Activated T-cell treated with anti-CD3 and anti-CD28 coated beads, Interleukin-2, amount 50 U/mL, for 24 hours (primary cell): ENCODE measurements around the gene PKN3.

ENCODE experiments used
- DNase-seq: peaks from one replicate; pipeline ENCODE4 v3.0.0-alpha.2; 2020
- H3K27ac Mint-ChIP-seq: 2 replicates; pipeline ENCODE4 v1.8.0; 2020; ENCODE audit warnings: mild to moderate bottlenecking, mixed read lengths
- H3K27me3 Mint-ChIP-seq: 2 replicates; pipeline ENCODE4 v1.8.0; 2020; ENCODE audit warnings: mixed read lengths
- H3K36me3 Mint-ChIP-seq: 2 replicates; pipeline ENCODE4 v1.8.0; 2020; ENCODE audit warnings: low read depth, mixed read lengths
- H3K4me1 Mint-ChIP-seq: 2 replicates; pipeline ENCODE4 v1.8.0; 2020; ENCODE audit warnings: low read depth, mixed read lengths
- H3K4me3 Mint-ChIP-seq: 2 replicates; pipeline ENCODE4 v1.8.0; 2020; ENCODE audit warnings: mild to moderate bottlenecking, moderate library complexity, mixed read lengths
- H3K9me3 Mint-ChIP-seq: 2 replicates; pipeline ENCODE4 v1.8.0; 2020; ENCODE audit warnings: mixed read lengths

Gene PKN3

DNA sequence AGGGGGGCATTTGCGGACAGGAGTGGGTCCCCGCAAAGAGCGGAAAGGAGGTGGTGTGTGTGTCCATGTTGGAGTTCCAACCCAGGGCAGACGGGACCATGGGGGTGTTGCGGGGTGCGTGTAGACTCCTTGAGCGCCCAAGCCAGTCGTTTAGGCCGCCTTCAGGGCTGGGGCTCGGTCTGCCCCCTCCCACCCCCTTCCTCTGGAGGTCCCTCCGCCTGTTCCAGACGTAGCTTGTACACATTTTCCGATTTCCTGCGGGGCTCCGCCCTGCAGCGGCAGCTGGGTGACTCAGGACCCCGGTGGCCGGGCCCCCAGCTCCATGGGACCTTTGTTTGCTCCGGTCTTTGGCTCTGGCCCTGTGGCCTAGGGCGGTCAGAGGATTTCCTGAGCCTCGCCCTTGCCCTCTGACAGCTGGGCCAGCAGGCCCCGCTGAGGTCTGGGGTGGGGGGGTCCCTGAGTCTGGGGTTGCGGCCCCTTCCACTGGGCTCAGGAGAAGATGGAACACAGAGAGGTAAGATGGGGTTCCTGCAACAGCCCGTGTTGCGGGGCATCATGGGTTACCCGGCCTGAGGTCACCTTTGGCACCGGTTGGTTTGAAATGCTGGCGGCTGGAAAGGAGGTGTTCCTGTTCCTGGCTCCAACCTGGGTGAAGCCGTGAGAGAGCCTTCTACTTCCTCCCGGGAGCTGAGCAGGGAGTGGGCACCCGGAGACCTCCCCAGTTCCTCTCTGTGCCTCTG, 1.5 kb downstream of the PKN3 start:
- H3K4me3 Mint-ChIP-seq = peak overlapping the region; percentile 76
- DNase-seq = no peak

DNA sequence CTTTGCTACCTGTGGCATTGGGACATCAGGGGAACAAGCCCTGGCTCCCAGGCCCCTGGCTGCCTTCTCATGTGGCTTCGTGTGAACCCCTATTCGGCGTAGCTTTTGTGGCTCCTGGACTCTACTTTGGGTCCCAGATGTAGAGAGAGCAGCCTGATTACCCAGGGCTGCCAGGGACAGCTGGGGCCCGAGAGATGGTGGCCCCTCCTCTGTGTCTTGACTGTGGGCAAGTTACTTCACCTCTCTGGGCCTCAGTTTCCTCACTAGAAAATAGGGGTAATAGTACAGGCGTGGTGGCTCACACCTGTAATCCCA, 2.0 kb downstream of the PKN3 start:
- Mint-ChIP-seq H3K4me3 (no peak overlapping the region), H3K9me3 (no peaks in the 10 kb centered on the region), H3K27me3 (no peaks in the 10 kb centered on the region), H3K4me1 (peaks cover 16% of the 10 kb centered on the region), H3K36me3 (no peaks in the 10 kb centered on the region), H3K27ac (no peak overlapping the region)
- DNase-seq = no peak

More for the DNA sequence above, 1.5 kb downstream of the PKN3 start:
- H3K36me3 Mint-ChIP-seq = no peaks in the 10 kb centered on the region
- H3K4me1 Mint-ChIP-seq = peaks cover 16% of the 10 kb centered on the region
- H3K9me3 Mint-ChIP-seq = no peaks in the 10 kb centered on the region
- peak overlapping the region; percentile 64 for H3K27ac Mint-ChIP-seq
- no peaks in the 10 kb centered on the region for H3K27me3 Mint-ChIP-seq

DNA sequence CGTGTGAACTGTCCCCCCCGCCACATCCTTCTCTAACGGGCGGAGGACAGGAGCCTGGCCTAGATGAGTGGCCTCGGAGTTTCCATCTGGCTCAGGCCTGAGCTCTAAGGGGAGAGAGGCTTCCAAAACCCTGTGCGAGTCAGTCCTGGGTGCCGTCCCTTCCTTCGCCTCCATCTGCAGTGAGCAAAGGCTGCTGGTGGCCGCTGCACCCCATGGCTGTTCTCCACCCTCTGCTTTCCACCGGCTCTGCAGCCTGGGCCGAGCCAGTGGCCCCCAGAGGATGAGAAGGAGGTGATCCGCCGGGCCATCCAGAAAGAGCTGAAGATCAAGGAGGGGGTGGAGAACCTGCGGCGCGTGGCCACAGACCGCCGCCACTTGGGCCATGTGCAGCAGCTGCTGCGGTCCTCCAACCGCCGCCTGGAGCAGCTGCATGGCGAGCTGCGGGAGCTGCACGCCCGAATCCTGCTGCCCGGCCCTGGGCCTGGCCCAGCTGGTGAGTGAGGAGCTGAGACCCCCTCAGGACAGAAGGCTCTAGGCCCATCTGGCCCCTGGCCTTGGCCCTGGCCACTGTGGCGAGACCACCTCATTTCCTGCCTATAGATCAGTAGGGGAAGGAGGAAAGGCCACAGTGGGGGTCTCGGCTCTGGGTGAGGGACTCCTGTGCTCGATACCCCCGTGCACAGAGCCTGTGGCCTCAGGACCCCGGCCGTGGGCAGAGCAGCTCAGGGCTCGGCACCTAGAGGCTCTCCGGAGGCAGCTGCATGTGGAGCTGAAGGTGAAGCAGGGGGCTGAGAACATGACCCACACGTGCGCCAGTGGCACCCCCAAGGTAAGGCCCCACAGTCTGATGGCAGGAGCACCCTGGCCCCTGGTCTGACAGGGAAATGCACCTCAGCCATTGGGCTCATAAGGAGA, 3.0 kb downstream of the PKN3 start:
- no peak for DNase-seq
- Mint-ChIP-seq H3K36me3 (no peaks in the 10 kb centered on the region), H3K4me1 (peaks cover 16% of the 10 kb centered on the region), H3K27me3 (no peaks in the 10 kb centered on the region), H3K4me3 (no peak overlapping the region), H3K9me3 (no peaks in the 10 kb centered on the region), H3K27ac (no peak overlapping the region)

DNA sequence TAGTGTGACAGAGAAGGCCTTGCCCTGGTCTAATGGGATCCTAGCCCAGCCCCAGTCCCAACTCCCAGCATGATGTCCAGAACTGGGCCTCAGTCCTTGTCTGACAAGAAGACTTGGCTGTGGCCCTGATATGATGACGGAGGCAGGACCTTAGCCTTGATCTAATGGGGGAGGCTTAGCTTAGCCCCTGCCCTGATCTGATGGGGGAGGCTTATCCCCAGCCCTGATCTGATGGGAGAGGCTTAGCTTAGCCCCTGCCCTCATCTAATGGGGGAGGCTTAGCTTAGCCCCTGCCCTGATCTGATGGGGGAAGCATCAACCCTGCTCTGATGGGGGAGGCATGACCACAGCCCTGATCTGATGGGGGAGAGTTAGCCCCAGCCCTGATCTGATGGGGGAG, 3.7 kb downstream of the PKN3 start:
- Mint-ChIP-seq H3K4me3 (no peak overlapping the region), H3K9me3 (no peaks in the 10 kb centered on the region)

DNA sequence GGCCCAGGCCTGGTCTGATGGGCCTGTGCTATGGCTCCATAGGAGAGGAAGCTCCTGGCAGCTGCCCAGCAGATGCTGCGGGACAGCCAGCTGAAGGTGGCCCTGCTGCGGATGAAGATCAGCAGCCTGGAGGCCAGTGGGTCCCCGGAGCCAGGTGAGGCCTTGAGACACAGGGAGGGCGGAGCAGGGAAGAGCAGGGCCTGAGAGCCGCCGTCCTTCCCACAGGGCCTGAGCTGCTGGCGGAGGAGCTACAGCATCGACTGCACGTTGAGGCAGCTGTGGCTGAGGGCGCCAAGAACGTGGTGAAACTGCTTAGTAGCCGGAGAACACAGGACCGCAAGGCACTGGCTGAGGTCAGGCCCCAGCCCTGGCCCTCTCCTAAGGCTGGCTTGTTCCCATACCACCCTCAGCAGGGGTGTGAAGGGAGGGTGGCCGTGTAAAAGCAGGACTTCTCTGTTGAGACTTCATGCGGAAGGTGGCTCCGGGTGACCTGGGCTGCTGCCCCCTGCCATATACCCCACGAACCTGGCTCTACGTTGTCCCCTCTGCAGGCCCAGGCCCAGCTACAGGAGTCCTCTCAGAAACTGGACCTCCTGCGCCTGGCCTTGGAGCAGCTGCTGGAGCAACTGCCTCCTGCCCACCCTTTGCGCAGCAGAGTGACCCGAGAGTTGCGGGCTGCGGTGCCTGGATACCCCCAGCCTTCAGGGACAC, 4.5 kb downstream of the PKN3 start:
- no peaks in the 10 kb centered on the region for H3K36me3 Mint-ChIP-seq
- H3K27me3 Mint-ChIP-seq = no peaks in the 10 kb centered on the region
- peaks cover 9% of the 10 kb centered on the region for H3K4me1 Mint-ChIP-seq
- no peaks in the 10 kb centered on the region for H3K9me3 Mint-ChIP-seq
- DNase-seq = no peak
- H3K27ac Mint-ChIP-seq = no peak overlapping the region
- H3K4me3 Mint-ChIP-seq = no peak overlapping the region

More for the DNA sequence above, 3.7 kb downstream of the PKN3 start:
- no peak for DNase-seq
- H3K27me3 Mint-ChIP-seq = no peaks in the 10 kb centered on the region
- H3K36me3 Mint-ChIP-seq = no peaks in the 10 kb centered on the region
- H3K27ac Mint-ChIP-seq = no peak overlapping the region
- peaks cover 16% of the 10 kb centered on the region for H3K4me1 Mint-ChIP-seq

DNA sequence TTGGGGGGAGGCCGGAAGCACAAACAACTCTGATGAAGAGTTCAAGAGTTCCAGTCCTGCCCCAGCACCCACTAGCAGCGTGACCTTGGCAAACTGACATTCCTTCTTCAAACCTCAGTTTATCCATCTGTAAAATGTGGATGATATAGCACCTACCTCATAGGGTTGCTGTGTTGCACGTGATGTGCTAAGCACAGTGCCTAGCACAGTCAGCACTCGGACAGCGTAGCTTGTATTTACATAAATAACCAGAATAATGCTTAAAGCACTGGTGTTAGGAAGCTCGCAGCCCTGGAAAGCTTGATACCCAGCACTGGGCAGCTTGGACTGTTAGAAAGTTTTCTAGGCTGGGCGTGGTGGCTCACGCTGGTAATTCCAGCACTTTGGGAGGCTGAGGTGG, 5.1 kb downstream of the PKN3 start:
- Mint-ChIP-seq H3K27me3 (no peaks in the 10 kb centered on the region), H3K4me1 (peaks cover 6% of the 10 kb centered on the region), H3K9me3 (no peaks in the 10 kb centered on the region), H3K36me3 (no peaks in the 10 kb centered on the region), H3K4me3 (no peak overlapping the region), H3K27ac (no peak overlapping the region)
- no peak for DNase-seq

DNA sequence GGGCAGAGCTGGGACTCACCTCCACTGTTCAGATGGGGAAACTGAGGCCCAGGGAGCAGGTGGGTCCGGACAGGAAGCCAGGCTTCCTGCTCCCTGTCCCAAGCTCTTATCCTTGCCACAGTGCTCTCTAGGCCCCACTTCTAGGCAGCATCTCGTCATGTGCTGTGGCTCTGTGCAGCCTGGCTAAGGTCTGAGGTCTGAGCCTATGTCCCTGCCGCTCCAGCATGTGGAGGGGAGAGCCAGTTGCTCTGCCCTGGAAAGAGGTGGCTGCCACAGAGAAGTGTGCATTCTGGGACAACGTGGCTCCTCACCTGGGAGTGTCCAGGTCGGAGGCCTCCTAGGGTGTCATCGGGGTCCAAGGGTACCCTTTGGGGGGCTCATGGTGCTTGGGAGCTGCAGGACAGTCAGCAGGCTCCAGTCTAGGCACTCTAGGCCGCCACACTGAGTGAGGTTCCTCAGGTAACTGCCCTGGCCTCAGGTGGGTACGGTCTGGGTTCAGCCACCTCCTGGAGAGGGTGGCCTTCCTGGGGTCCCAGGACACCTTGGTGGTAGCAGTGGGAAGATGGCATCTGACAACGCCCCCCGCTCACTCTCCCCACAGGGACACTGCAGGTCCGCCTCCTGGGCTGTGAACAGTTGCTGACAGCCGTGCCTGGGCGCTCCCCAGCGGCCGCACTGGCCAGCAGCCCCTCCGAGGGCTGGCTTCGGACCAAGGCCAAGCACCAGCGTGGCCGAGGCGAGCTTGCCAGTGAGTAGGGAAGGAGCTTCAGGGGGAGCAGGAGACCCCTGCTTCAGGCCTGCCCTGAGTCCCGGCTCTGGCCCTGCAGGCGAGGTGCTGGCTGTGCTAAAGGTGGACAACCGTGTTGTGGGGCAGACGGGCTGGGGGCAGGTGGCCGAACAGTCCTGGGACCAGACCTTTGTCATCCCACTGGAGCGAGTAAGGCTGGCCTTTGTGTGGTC, 10.4 kb downstream of the PKN3 start:
- Mint-ChIP-seq H3K36me3 (peaks cover 2% of the 10 kb centered on the region), H3K4me1 (no peaks in the 10 kb centered on the region), H3K9me3 (no peaks in the 10 kb centered on the region), H3K27me3 (no peaks in the 10 kb centered on the region), H3K27ac (no peak overlapping the region), H3K4me3 (no peak overlapping the region)
- DNase-seq = no peak

DNA sequence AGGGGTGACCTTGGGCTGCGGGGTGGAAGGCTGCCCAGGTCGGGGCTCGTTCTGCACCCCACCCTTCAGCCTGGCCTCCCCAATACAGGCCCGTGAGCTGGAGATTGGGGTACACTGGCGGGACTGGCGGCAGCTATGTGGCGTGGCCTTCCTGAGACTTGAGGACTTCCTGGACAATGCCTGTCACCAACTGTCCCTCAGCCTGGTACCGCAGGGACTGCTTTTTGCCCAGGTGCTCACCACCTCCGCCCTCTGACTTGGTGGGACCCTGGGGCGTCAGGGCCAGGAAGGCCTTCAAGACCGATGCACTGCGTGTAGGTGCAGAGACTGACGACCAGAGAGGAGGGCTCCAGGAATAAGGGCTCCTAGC, 11.1 kb downstream of the PKN3 start:
- Mint-ChIP-seq H3K4me3 (no peak overlapping the region), H3K27ac (no peak overlapping the region), H3K27me3 (no peaks in the 10 kb centered on the region), H3K36me3 (peaks cover 2% of the 10 kb centered on the region), H3K9me3 (no peaks in the 10 kb centered on the region), H3K4me1 (no peaks in the 10 kb centered on the region)
- no peak for DNase-seq

DNA sequence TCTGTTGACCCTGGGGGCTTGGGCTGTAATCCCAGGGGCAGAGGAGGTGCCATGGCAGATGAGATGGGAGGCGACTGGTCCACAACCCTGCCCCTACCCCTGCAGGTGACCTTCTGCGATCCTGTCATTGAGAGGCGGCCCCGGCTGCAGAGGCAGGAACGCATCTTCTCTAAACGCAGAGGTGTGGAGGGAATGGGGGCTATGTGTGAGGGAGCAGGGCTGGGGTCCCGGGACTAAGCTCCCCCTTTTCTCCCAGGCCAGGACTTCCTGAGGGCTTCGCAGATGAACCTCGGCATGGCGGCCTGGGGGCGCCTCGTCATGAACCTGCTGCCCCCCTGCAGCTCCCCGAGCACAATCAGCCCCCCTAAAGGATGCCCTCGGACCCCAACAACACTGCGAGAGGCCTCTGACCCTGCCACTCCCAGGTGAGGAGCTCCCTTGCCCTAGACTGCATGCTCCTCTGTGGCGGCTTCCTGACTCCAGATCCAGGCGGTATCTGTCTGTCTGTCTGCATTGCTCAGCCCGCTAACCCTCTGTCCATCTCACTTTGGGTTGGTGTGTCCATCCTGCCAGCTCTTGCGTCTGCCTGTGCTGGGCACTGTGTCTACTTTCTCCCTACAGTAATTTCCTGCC, 11.8 kb downstream of the PKN3 start:
- H3K27ac Mint-ChIP-seq = no peak overlapping the region
- H3K27me3 Mint-ChIP-seq = no peaks in the 10 kb centered on the region
- H3K9me3 Mint-ChIP-seq = no peaks in the 10 kb centered on the region
- no peak overlapping the region for H3K4me3 Mint-ChIP-seq
- no peak for DNase-seq
- H3K4me1 Mint-ChIP-seq = no peaks in the 10 kb centered on the region
- peaks cover 2% of the 10 kb centered on the region for H3K36me3 Mint-ChIP-seq

DNA sequence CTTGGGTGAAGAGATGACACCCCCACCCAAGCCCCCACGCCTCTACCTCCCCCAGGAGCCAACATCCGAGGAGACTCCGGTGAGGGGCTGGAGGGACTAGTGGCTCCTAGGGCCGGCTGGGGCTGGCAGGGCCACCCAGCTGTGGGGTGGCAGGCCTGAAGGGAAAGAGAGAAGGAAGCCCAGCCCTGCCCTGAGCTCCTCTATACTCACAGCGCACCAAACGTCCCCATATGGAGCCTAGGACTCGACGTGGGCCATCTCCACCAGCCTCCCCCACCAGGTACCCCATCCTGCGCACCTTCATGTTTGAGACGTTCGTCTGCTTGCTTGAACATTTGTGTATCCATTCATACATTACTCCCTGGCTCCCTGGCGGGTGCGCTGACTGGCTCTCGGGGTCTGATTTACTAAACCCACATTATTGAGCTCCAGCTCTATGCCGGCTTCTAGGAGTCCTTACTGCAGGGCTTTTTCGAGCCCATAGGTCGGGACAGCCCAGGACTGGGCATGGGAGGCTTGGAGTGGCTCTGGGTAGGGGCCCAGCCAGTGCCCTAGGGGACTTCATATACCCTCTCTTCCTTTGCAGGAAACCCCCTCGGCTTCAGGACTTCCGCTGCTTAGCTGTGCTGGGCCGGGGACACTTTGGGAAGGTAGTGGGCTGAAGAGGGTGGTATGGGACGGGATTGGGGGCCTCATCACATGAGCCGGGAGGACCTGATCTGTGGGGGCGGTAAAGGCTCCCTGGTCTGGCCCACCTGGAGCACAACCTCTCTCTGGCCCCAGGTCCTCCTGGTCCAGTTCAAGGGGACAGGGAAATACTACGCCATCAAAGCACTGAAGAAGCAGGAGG, 12.5 kb downstream of the PKN3 start:
- no peak for DNase-seq
- H3K27me3 Mint-ChIP-seq = no peaks in the 10 kb centered on the region
- H3K36me3 Mint-ChIP-seq = peaks cover 6% of the 10 kb centered on the region
- H3K27ac Mint-ChIP-seq = no peak overlapping the region
- no peaks in the 10 kb centered on the region for H3K4me1 Mint-ChIP-seq
- no peak overlapping the region for H3K4me3 Mint-ChIP-seq
- no peaks in the 10 kb centered on the region for H3K9me3 Mint-ChIP-seq

DNA sequence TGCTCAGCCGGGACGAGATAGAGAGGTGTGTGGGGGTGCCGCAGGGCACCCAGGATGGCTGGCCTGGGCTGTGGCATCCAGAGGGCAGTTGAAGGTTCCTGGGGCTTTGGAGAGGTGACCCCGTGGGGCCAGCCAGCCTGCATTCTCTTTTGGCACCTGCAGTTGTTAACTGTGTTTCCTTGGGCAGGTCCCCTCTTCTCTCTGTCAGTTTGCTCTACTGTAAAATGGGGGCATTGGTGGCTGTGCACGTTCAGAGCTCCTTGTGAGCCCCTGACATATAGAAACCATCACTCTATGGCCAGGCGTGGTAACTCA, 13.1 kb downstream of the PKN3 start:
- Mint-ChIP-seq H3K4me1 (no peaks in the 10 kb centered on the region), H3K36me3 (peaks cover 11% of the 10 kb centered on the region), H3K27ac (no peak overlapping the region), H3K9me3 (no peaks in the 10 kb centered on the region), H3K4me3 (no peak overlapping the region), H3K27me3 (no peaks in the 10 kb centered on the region)
- no peak for DNase-seq

DNA sequence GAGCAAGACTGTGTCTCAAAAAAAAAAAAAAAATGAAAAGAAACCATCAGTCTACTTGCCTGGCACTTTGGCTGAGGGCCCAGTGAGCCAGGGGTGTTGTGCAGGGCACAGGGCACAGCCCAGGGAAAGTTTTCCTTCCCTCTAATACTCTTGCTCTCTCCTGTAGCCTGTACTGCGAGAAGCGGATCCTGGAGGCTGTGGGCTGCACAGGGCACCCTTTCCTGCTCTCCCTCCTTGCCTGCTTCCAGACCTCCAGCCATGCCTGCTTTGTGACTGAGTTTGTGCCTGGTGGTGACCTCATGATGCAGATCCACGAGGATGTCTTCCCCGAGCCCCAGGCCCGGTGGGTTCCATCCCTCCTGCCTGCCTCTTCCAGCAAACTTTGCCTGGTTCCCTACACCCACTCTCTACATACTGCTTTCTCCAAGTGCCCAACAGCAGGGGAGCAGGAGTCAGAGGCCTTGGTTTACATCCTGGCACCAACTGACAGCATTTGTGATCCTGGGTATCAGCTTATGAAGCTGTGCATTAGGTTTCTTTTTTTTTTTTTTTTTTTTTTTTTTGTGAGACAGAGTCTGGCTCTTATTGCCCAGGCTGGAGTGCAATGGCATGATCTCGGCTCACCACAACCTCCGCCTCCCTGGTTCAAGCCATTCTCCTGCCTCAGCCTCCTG, 14.4 kb downstream of the PKN3 start:
- H3K4me3 Mint-ChIP-seq = no peak overlapping the region
- H3K27ac Mint-ChIP-seq = no peak overlapping the region
- H3K9me3 Mint-ChIP-seq = no peaks in the 10 kb centered on the region
- DNase-seq = no peak
- peaks cover 23% of the 10 kb centered on the region for H3K36me3 Mint-ChIP-seq
- no peaks in the 10 kb centered on the region for H3K27me3 Mint-ChIP-seq
- no peaks in the 10 kb centered on the region for H3K4me1 Mint-ChIP-seq

DNA sequence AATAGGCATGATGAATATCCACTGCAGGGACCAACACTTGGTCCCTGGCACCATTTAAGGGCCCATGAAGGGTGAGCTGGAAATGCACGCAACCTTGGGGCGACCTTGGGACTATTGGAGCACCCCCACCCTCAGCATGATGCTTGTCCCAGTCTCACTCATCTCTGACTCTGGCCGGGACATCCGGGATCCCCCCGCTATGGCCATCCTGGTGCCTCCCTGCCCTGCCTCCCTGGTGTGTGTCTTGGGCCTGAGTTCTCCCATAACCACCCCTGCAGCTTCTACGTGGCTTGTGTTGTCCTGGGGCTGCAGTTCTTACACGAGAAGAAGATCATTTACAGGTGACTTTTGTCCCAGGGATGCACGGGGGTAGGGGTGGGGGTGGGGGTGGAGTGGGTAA, 15.7 kb downstream of the PKN3 start:
- H3K27me3 Mint-ChIP-seq = no peaks in the 10 kb centered on the region
- no peaks in the 10 kb centered on the region for H3K9me3 Mint-ChIP-seq
- peaks cover 12% of the 10 kb centered on the region for H3K4me1 Mint-ChIP-seq
- H3K36me3 Mint-ChIP-seq = peaks cover 29% of the 10 kb centered on the region
- DNase-seq = no peak
- H3K27ac Mint-ChIP-seq = no peak overlapping the region
- H3K4me3 Mint-ChIP-seq = no peak overlapping the region
